HG03342 (cell line): ENCODE data around the gene KRTAP9-8.
"Not testable (repeated sequence)": the region's sequence is repeated elsewhere in the genome, so short reads cannot be mapped to it uniquely, and the experiment has no call there.

Experiments
- ATAC-seq: cut with Tn5 transposase; IDR thresholded peaks from one replicate; pipeline ENCODE4 v1.9.1; 2021; ENCODE audit warnings: mild to moderate bottlenecking, moderate library complexity; ENCODE audit not compliant: unreplicated experiment

Gene KRTAP9-8

GRCh38 chr17:41255381-41256290 is 17.8 kb downstream of the KRTAP9-8 start, which contains the start of gene KRTAP9-9:
KRTAP9-9 (plus strand) TSS chr17:41255384.
- ATAC-seq, result not testable (repeated sequence)

- no peak for ATAC-seq
These were observed 18.5 kb downstream of the KRTAP9-8 start for GRCh38 chr17:41256291-41256685.

- no peak for ATAC-seq
These were observed 20.6 kb downstream of the KRTAP9-8 start for GRCh38 chr17:41258406-41258805.

- ATAC-seq, result no peak
These were observed 25.4 kb downstream of the KRTAP9-8 start for GRCh38 chr17:41263212-41263611.

- no peak for ATAC-seq
These were observed 26.8 kb downstream of the KRTAP9-8 start for GRCh38 chr17:41264599-41264998.

GRCh38 chr17:41265078-41265477 is 27.3 kb downstream of the KRTAP9-8 start, which contains the start of gene KRTAP9-6:
KRTAP9-6 (plus strand) TSS chr17:41265378; CDS start chr17:41265378, 0 bp downstream.
- no peak for ATAC-seq

- no peak for ATAC-seq
These were observed 29.9 kb downstream of the KRTAP9-8 start for GRCh38 chr17:41267711-41268110.

- not testable (repeated sequence) for ATAC-seq
These were observed 33.5 kb downstream of the KRTAP9-8 start for GRCh38 chr17:41271323-41271722.

- no peak for ATAC-seq
These were observed 34.1 kb downstream of the KRTAP9-8 start for GRCh38 chr17:41271858-41272257.

GRCh38 chr17:41275648-41276190 is 37.9 kb downstream of the KRTAP9-8 start, which contains the start of gene KRTAP9-7:
KRTAP9-7 (plus strand) TSS chr17:41275698; CDS start chr17:41275698, 0 bp downstream.
- ATAC-seq, result not testable (repeated sequence)

- ATAC-seq, result no peak
These were observed 40.6 kb downstream of the KRTAP9-8 start for GRCh38 chr17:41278176-41278955.

- ATAC-seq, result no peak
These were observed 46.2 kb downstream of the KRTAP9-8 start for GRCh38 chr17:41284043-41284442.

GRCh38 chr17:41284546-41284945 is 46.7 kb downstream of the KRTAP9-8 start:
- no peak for ATAC-seq

- no peak for ATAC-seq
These were observed 49.3 kb downstream of the KRTAP9-8 start for GRCh38 chr17:41287050-41287449.
